Mammary epithelial cell (primary cell): Measurements from ENCODE around the gene SHFL.

Experiments used
- CTCF ChIP-seq, 2 donors: IDR thresholded peaks in 1 of 2; conservative IDR thresholded peaks in 1 of 2; 2 replicates each; pipeline ENCODE4 v1.5.1; 2011 to 2012; ENCODE audit warnings: inconsistent platforms in 2 of 2, low read length in 2 of 2, mild to moderate bottlenecking in 2 of 2, control low read depth in 1 of 2, low read depth in 1 of 2; ENCODE audit not compliant: insufficient read depth in 1 of 2; ENCODE audit errors: extremely low read depth in 1 of 2
- EZH2 ChIP-seq: IDR thresholded peaks from 2 replicates; pipeline ENCODE4 v1.6.1; 2012; ENCODE audit warnings: low read length, inconsistent platforms, borderline replicate concordance

DNA sequence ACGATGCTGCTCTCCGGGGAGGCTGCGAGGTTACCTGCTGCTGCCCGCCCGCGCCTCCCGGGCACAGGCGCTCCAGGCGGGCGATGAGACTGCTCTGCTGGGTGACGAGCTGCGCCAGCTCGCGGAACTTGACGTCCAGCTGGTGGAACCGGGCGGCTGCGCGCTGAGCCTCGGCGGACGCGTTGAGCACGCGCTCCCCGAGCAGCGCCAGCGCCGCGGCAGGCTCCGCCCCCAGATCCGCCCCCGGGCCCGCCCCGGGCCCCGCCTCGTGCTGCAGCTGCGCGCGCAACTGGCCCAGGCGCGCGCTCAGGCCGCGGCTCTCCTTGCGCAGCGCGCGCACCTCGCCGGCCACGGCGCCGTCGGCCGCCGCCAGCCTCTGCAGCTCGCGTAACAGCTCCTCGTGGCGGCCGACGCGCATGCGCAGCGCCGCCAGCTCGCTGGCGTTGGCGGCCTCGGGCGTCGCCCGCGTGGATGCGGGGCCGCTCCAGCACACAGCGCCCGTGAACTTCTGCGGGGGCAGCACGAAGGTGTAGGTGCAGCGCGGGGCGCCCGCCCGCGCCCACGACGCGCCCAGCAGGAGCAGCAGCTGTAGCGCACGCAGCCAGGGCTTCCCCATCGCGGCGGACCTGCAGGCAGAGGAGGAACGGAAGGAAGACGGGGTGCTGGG, 10.0 kb downstream of the SHFL start:
- TF ChIP-seq CTCF (conservative IDR thresholded peaks at IDR 0.05 in 1 of 2, IDR thresholded peaks at IDR 0.05 in 1 of 2; ENCODE audit: extremely low read depth in 1 of 2, insufficient read depth in 1 of 2, low read depth in 1 of 2, low read length in 2 of 2) (no peak), EZH2 (no peak)
